Testis (tissue), 3 donors: Measurements from ENCODE around the gene NLRC5. TPM values are rescaled to one million over a fixed set of nuclear protein-coding genes. Genes with fewer than 3 reads are reported as not detected.

Experiments
- DNase-seq: peaks from one replicate; pipeline ENCODE4 v3.0.0-alpha.2; 2019
- H3K27ac ChIP-seq, 2 donors: fragments of 200-600 bp; sonication (generic); one replicate each; pipeline ENCODE4 v1.5.1; 2019
- H3K27me3 ChIP-seq: fragments of 200-600 bp; sonication (generic); one replicate; pipeline ENCODE4 v1.5.1; 2019
- H3K36me3 ChIP-seq: fragments of 200-600 bp; sonication (generic); one replicate; pipeline ENCODE4 v1.5.1; 2017; ENCODE audit warnings: low read depth; ENCODE audit errors: missing control alignments
- H3K4me1 ChIP-seq: fragments of 200-600 bp; sonication (generic); one replicate; pipeline ENCODE4 v1.5.1; 2019
- H3K4me3 ChIP-seq, 2 donors: fragments of 200-600 bp; sonication (generic); one replicate each; pipeline ENCODE4 v1.5.1; 2017 to 2019
- H3K9me3 ChIP-seq: fragments of 200-600 bp; sonication (generic); one replicate; pipeline ENCODE4 v1.5.1; 2017
- POLR2A ChIP-seq: fragments of 450-650 bp; IDR thresholded peaks from one replicate; pipeline ENCODE4 v1.6.1; 2017; ENCODE audit warnings: antibody characterized with exemption, mild to moderate bottlenecking, moderate library complexity
- WGBS, 2 donors: methylation state at CpG; one replicate each; pipeline ENCODE4 v1.1.5; 2018; 5-methylcytosine and 5-hydroxymethylcytosine counted together
- intact Hi-C: fragments of 100-400 bp; cut with DNase I; formaldehyde crosslinking; loops from one replicate; pipeline ENCODE4 v1.15.1; 2023; ENCODE audit warnings: low total_unique reads
- polyA plus RNA-seq: library from polyadenylated mRNA; stranded (reverse); fragments of 350-450 nt; fragmentation: Illumina TruSeq; extraction: RNeasy Lipid Tissue Mini Kit (QIAGEN cat#74804); gene quantifications from one replicate; pipeline ENCODE4 v1.2.3, GENCODE V29; 2014; ENCODE audit warnings: low read depth, low replicate concordance; ENCODE audit not compliant: insufficient read depth
- total RNA-seq, 2 donors: library from RNA; depleted of rRNA; stranded (reverse); fragments of >200 nt; gene quantifications; one replicate each; pipeline ENCODE4 v1.2.3, GENCODE V29; 2016
- TF ChIP-seq, protein P1 (sequence below), 3 experiments: fragments of 450-650 bp in 2 of 3; fragments of 200-600 bp in 1 of 3; sonication (generic) in 1 of 3; IDR thresholded peaks; one replicate each; pipeline ENCODE4 v1.5.1; 2016 to 2019; ENCODE audit warnings: antibody characterized with exemption in 3 of 3, mild to moderate bottlenecking in 2 of 3, moderate library complexity in 1 of 3

Gene NLRC5
- total and polyA plus RNA-seq, 3 donors from 2014 or later = 10.3 to 14.9 (median 12.0) TPM

GRCh38 chr16:57025941-57026777 is 36.8 kb downstream of the NLRC5 start:
- DNase-seq = no peak
- Histone ChIP-seq H3K36me3 (no peaks in the 10 kb centered on the region), H3K9me3 (no peaks in the 10 kb centered on the region), H3K27me3 (no peaks in the 10 kb centered on the region), H3K4me1 (no peaks in the 10 kb centered on the region), H3K27ac (no peak overlapping the region), H3K4me3 (no peak overlapping the region)
- WGBS, 2 donors = 88 to 90% methylated on average over 11 to 20 of the region's 21 CpGs
- intact Hi-C loops = no loop called here
- TF ChIP-seq, protein P1, sequence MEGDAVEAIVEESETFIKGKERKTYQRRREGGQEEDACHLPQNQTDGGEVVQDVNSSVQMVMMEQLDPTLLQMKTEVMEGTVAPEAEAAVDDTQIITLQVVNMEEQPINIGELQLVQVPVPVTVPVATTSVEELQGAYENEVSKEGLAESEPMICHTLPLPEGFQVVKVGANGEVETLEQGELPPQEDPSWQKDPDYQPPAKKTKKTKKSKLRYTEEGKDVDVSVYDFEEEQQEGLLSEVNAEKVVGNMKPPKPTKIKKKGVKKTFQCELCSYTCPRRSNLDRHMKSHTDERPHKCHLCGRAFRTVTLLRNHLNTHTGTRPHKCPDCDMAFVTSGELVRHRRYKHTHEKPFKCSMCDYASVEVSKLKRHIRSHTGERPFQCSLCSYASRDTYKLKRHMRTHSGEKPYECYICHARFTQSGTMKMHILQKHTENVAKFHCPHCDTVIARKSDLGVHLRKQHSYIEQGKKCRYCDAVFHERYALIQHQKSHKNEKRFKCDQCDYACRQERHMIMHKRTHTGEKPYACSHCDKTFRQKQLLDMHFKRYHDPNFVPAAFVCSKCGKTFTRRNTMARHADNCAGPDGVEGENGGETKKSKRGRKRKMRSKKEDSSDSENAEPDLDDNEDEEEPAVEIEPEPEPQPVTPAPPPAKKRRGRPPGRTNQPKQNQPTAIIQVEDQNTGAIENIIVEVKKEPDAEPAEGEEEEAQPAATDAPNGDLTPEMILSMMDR (IDR thresholded peaks at IDR 0.05) = no peak
- no peak for TF ChIP-seq POLR2A

DNA sequence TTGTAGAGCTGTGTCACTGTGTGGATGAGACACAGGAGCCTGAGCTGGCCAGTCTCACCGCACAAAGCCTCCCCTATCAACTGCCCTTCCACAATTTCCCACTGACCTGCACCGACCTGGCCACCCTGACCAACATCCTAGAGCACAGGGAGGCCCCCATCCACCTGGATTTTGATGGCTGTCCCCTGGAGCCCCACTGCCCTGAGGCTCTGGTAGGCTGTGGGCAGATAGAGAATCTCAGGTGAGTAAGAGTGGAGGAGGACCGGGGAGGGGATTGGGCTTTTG is 37.4 kb downstream of the NLRC5 start:
- Histone ChIP-seq H3K9me3 (no peaks in the 10 kb centered on the region), H3K27ac (no peak overlapping the region), H3K4me1 (no peaks in the 10 kb centered on the region), H3K27me3 (no peaks in the 10 kb centered on the region), H3K4me3 (no peak overlapping the region), H3K36me3 (no peaks in the 10 kb centered on the region)
- no peak for TF ChIP-seq POLR2A
- TF ChIP-seq, protein P1 (IDR thresholded peaks at IDR 0.05) = no peak
- DNase-seq = no peak
- WGBS, 2 donors = 86 to 94% methylated on average over 3 of the region's 3 CpGs
- intact Hi-C loops = no loop called here

DNA sequence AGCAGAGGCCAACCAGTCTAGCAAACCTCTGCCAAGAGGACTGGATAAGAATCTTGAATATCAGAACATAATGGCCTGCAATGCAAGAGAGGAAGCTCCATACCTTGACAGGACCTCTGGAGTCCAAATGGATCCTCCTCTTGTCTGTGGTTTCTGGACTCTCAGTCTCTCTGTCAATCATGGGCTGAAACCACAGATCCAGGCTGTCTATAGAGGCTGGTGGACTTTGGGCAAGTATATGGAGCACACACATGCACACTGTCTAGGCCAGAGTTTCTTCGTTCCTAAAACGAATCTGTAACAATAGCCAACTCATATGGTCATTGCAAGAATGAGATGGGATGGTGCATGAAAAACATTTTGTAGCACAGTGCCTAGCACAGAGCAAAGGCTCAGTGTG is 37.7 kb downstream of the NLRC5 start:
- H3K27me3 ChIP-seq = no peaks in the 10 kb centered on the region
- H3K27ac ChIP-seq = no peak overlapping the region
- TF ChIP-seq POLR2A = no peak
- TF ChIP-seq, protein P1 (IDR thresholded peaks at IDR 0.05) = no peak
- H3K4me3 ChIP-seq = no peak overlapping the region
- no peaks in the 10 kb centered on the region for H3K9me3 ChIP-seq
- DNase-seq = no peak
- no peaks in the 10 kb centered on the region for H3K36me3 ChIP-seq
- intact Hi-C loops = no loop called here
- H3K4me1 ChIP-seq = no peaks in the 10 kb centered on the region
- WGBS, 2 donors = 89 to 100% methylated on average over 2 of the region's 2 CpGs

- H3K27ac ChIP-seq = no peak overlapping the region
- no peaks in the 10 kb centered on the region for H3K9me3 ChIP-seq
- intact Hi-C loops = no loop called here
- DNase-seq = no peak
- TF ChIP-seq POLR2A = no peak
- TF ChIP-seq, protein P1 (IDR thresholded peaks at IDR 0.05) = no peak
- H3K4me1 ChIP-seq = no peaks in the 10 kb centered on the region
- no peaks in the 10 kb centered on the region for H3K27me3 ChIP-seq
- WGBS, 2 donors = 78 to 82% methylated on average over 4 of the region's 4 CpGs
- no peaks in the 10 kb centered on the region for H3K36me3 ChIP-seq
- H3K4me3 ChIP-seq = no peak overlapping the region
Observed at GRCh38 chr16:57028086-57028485, 38.7 kb downstream of the NLRC5 start.
